Ramos (cell line): ENCODE results near the gene NOPCHAP1.
"Not testable (repeated sequence)": the region's sequence is repeated elsewhere in the genome, so short reads cannot be mapped to it uniquely, and the experiment has no call there.

Experiments
- in situ Hi-C: fragments of 300-500 bp; cut with MboI; formaldehyde crosslinking; loops from one replicate; pipeline ENCODE4 v1.14.3; 2022; ENCODE audit warnings: low sequenced_read_pairs; ENCODE audit not compliant: unreplicated experiment

Gene NOPCHAP1

DNA sequence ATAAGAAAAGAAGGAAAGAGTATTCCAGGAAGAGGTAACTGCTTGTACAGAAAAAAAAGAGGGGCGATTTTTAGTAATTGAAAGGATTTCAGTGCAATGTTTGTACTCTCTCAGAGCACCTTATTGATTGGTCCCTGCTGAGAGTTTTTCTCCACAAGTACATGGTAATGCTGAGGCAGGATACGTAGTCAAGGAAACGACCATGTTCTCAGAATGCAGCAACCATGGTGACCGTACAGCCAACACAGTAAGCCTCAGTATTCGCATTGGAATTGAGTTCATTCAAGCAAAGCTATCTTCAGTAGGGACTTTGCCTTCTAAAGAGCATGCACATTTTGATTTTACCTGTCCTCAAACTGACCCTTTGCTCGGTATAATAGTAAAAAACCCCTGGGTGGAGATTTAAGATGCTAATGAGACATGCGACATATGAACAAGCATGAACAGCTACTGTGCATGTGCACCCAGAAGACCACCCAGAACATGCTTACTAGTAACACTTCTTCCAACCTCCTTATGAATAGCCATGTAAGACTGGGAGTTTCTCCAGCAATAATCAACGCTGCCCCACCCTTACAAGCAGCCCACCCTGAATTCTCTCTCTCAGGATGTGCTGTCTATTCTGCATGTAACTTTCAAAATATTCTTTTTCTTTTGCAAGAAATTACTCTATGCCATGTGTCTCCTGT is 21.8 kb upstream of the NOPCHAP1 start:
- in situ Hi-C loops = no loop called here

DNA sequence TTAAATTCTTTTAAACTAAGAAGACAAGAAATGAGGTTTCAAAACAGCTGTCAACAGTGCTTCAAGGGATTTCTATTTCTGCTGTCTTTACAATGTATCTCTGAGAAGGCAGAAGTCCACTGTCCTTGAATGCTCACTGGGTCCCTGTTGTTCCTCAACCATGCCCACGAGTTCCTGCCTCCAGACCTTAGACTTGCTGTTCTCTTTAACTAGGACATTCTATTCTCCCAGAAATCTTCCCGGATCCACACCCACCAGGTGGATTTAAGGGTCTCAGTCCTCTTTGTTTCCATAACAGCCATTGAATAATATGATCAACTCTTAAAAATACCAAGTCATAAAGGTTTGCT is 21.3 kb upstream of the NOPCHAP1 start:
- in situ Hi-C loops = no loop called here

DNA sequence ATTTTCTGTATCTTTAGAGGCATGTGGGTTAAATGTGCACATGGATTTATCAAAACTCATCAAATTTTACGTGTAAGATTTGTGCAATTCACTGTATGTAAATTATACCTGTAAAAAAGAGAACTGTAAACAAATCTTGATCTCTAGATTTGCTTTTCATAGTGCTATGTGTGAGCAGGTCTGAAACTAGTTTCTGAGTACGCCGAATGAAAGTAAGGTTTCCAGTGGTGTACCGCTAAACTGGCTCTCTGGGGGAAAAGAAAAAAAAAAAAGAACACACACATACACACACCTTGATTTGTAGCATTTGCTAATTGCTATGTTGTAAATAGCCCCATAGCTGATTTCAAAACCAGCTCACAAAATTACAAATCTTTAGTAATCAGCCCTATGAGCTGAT is 19.4 kb upstream of the NOPCHAP1 start:
- in situ Hi-C loops = no loop called here

DNA sequence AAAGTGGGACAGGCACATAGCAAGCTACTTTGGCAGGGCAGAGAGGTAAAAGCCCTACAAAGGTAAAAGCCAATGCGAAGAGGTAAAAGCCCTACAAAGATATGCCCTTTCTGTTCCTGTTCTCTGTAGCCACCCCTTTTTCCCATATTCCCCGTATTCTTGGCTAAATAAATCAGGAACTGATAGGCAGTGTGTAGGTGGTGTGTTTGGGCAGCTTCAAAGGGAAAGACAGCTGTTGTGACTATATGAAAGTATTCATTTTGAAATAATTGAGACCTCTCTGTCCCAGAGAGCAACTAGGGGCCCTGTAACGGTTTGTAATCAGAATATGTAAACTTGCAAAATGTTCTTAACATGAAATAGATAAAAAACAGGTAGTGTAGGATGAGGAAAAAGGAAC is 16.8 kb upstream of the NOPCHAP1 start:
- in situ Hi-C loops = no loop called here

DNA sequence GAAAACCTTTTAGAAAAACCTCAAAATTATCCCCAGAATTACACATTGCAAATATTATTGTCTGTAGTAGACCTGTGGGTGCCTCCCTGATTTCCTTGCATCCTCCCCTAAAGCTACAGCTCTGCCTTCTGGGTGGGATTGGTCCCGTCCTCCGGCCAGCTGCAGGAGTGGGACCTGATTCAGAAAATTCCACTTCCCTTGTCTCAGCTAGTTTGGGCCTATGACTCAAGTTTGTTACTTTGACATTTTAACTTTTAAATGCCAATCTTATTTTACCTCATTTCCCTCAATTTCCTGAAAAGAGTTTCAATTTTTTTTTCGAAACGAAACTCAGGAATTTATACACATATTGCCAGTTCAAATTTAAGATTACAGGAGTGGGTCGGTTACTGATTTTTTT is 14.8 kb upstream of the NOPCHAP1 start:
- in situ Hi-C loops = no loop called here

DNA sequence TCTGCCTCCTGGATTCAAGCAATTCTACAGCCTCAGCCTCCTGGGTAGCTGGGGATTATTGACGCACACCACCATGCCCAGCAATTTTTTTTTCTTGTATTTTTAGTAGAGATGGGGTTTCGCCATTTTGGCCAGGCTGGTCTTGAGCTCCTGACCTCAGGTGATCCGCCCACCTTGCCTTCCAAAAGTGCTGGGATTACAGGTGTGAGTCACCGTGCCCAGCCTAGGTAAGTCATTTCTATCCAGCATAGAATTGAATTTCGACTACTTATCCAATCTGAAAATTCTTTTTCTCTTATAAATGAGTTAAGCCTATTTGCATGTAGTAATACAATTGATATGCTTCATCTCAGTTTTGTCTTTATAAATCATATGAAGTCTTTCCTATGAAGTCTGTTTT is 12.9 kb upstream of the NOPCHAP1 start:
- in situ Hi-C loops = no loop called here

DNA sequence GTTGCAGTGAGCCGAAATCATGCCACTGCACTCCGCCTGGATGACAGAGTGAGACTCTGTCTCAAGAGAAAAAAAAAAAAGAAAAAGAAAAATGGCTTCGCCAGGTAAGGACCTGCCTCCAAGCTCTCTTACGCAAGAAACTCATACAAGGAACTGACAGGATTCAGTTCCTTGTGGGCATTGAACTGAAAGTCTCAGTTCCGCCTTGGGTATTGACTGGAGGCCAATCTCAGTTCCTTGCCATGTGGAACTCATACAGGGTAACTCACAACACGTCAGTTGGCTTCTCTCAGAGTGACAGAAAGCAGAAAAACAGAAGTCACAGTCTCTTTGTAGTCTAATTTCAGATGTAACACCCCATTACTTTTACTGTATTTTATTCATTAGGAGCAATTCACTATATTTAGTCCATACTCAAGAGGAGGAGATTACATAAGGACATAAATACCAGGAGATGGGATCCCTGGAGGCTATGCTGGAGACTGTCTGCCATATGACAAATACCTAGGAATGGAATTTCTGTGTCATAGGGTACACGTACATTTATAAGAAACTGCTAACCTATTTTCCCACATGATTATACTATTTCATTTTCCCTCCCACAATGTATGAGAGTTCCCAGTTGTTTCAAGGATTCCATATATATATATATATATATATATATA is 11.4 kb upstream of the NOPCHAP1 start:
- in situ Hi-C loops = no loop called here

DNA sequence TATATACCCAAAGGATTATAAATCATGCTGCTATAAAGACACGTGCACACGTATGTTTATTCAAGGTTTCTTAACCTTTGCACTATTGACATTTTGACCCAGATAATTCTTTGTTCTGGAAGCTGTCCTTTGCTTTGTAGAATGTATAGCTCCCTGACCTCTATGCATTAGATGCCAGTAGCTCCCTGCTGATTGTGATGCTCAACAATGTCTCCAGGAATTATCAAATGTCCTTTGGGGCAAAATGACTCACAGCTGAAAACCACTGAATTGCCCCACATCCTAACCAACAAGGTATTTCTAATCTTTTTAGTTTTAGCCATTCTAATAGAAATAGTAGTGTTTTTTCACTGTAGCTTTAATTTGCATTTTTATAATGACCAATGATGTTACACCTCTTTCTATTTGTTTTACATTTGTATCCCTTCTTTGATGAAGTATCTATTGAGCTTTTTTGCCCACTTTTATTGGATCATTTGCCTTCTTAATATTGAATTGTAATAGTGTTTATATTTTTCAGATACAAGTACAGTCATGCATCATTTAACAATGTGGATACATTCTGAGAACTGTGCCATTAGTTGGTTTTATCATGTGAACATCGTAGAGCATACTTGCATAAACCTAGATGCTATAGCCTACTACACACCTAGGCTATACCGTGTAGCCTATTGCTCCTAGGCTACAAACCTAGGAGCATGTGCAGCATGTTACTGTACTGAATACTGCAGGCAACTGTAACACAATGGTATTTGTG is 10.4 kb upstream of the NOPCHAP1 start:
- in situ Hi-C loops = no loop called here

DNA sequence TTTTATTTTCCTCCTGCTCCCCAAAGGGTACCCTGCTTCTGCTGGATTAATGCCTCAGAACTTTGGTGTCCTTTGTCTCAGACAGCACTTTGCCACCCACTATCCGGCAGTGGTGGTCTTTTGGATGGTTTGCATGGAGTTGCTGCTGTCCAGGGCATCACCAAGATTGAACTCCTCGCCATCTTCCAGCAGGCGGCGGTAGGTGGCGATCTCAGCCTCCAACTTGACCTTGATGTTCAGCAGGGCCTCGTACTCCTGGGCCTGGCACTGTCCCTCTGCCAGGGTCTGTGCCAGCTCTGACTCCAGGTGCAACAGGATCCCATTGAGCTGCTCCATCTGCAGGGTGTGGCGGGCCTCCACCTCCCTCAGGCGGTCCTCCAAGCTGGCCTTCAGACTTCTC is 9.4 kb upstream of the NOPCHAP1 start:
- in situ Hi-C loops = no loop called here

DNA sequence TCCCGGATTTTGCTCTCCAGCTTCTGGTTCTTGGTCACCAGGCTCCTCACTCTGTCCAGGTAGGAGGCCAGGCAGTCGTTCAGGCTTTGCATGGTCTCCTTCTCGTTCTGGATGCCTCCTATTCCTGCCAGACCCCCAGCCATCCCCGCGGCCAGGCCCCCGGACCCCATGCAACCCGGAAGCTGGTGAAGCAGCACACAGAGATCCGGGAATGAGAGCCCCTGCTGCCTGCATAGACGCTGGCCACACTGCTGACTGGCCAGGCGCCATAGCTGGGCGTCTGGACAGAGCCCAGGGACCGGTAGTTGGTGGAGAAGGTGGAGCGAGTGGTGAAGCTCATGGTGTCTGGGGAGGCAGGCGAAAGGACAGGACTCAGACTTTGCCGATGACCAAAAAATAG is 8.4 kb upstream of the NOPCHAP1 start:
- in situ Hi-C loops = not testable (repeated sequence)

DNA sequence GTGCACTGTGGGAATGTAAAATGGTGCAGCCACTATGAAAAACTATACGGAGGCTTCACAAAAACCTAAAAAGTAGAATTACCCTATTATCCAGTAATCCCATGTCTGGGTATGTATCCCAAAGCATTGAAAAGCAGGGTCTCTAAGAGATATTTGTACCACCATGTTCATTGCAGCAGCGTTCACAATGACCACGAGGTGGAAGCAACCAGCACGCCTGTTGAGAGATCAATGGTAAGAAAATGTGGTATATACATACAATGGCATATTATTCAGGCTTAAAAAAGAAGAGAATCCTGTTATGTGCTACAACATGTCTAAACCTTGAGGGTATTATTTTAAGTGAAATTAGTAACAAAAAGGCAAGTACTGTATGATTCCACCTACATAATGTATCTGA is 910 bp upstream of the NOPCHAP1 start:
- in situ Hi-C loops = no loop called here

DNA sequence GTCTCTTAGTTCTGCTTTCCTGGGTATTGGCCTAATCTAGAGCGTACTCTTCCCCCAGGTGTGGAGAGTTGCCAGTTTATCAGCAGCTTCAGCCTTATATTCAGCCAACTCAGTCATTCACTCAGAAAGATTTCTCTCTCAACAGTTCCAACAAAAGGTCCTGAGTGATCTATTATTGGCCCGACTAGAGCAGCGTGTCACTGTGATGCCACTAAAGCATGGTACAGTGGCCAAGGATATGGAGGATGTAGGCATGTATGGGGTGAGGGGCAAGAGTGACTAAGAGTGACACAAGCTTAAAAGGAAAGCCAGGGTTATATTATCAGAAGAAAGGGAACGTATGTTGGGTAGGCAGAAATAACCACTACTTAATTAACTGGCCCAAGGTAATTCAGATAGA is 4.8 kb downstream of the NOPCHAP1 start:
- in situ Hi-C loops = no loop called here

DNA sequence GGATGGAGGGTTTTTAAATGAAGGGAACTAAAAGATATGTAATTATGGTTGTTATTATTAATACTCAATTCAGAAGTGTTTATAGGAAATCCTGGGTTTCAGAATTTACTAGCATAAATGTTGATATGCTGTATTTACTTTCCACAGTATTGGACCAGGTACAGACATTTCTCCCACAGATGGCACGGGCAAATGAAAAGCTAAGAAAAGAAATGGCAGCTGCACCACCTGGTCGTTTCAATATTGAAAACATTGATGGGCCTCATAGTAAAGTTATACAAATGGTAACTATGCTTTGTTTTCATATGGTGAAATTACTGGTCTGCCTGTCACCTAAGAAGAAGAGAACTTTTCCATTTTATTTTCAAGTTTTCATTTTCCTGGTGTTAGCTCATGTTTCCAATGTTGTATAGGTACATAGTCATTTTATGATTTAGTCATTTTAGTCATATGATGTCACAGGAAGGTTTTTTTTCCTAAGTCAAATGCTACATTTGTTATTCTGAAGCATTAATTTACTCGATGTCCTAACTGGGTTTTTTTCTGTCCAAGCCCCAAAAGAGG is 5.5 kb downstream of the NOPCHAP1 start:
- in situ Hi-C loops = no loop called here

DNA sequence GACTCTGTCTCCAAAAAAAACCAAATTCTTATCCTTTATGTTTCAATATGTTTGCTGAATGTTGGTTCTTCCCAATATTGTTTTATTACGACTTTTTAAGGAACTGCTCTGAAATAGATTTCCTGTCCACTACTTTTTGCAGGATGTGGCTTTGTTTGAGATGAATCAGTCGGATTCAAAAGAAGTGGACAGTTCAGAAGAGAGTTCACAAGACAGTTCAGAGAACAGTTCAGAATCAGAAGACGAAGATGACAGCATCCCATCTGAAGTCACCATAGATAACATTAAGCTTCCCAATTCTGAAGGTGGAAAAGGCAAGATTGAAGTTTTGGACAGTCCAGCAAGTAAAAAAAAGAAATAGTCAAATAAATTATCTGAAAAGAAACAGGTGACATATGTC is 8.2 kb downstream of the NOPCHAP1 start:
- in situ Hi-C loops = no loop called here

DNA sequence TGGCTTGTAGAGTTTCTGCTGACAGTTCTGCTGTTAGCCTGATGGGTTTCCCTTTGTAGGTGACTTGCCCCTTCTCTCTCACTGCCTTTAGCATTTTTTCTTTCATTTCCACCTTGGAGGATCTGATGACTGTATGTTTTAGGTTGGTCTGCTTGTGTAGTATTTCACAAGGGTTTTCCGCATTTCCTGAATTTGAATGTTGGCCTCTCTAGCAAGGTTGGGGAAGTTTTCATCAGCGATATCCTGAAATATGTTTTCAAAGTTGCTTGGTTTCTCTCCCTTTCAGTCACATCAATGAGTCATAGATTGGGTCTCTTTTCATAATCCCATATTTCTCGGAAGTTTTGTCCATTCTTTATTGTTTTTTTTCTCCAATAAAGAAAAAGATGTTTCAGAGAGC is 11.4 kb downstream of the NOPCHAP1 start:
- in situ Hi-C loops = no loop called here

DNA sequence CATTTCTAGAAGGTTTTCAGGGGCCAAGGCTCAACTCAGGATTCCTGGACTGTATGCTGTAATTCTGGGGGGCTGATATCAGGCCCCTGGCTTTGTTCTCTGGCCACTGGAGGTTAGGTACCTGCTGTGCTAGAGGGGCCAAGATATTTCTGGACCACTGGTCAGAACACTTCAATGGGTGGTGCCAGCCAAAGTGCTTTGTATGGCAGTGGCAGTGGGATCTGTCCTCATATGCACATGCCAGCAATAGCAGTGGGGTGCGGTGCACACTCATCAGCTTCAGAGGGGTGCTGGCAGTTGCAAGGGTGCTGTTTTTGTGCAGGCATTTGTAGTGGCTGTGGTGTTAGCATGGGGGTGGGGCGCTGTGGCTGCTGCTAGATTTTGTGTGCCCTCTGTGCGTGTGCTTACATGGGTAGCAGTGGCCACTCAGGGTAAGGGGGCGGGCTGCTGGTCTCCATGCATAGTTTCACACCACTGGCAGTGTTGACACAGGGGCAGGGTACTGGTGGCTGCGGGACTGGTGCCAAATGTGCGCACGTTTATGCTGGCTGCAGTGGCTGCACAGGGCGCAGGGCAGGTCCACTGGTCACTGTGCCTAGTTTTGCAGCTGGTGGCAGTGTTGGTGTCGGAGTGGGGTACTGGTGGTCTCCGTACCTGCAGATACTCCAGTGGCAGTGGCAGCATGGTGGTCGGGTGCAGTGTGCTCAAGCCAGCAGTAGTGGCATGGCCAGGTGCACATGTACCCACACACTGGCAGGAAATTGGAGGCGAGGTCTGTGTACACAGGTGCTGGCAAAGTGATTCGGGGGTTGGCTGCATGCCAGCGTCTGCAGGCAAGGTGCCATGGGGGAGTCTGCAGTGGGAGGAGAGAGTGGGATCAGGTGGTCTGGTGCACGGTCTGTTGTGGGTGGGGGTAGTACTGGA is 12.6 kb downstream of the NOPCHAP1 start:
- in situ Hi-C loops = no loop called here

DNA sequence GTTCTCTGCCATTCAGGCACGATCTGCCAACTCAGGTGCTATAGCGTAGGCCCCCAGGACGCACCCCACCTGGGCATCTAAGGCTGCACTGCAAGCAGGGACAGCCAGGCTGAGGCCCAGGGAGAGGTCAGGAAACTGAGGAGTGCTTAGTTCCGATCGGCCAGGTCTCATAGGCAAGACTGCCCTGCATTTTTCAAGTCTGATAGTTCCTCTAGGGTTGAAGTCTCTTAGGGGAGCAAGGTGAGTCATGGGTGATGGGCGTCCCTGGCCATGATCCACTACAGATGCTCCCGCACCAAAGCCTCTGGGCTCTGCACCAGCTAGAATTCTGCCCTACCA is 13.2 kb downstream of the NOPCHAP1 start:
- in situ Hi-C loops = no loop called here

DNA sequence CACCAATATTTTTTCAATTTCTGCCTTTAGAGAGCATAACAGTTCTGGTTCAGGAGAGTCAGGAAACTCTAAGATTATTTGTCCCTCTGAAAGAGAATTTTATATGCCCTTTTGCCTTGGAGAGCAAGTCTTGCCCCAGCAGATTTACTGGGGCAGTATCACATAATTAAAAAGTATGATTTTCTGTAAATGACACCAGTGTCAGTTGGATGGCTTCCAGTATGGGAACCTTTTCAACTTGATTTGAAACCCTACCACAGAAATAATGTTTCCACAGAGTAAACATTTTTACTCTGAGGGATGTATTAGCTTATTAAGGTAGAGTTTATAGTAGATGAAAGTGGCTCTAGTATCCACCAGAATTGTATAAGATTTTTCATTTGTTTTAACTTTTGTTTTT is 15.4 kb downstream of the NOPCHAP1 start:
- in situ Hi-C loops = no loop called here

DNA sequence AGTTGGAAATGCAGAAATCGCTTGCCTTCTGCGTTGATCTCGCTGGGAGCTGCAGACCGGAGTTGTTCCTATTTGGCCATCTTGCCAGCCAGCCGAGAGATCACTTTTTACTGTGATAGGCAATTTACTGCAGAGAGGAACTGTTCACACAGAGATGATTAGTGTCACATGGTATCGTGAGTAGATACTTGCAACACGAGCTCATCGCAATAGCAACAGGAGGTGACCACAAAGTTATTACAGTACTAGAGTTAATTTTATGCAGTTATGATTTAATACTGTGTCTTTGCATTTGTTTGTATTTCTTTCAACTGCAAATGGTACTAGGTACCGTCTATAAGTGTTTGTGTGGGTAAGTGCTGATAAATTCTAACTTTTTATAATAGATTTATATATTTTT is 27.8 kb downstream of the NOPCHAP1 start:
- in situ Hi-C loops = no loop called here

DNA sequence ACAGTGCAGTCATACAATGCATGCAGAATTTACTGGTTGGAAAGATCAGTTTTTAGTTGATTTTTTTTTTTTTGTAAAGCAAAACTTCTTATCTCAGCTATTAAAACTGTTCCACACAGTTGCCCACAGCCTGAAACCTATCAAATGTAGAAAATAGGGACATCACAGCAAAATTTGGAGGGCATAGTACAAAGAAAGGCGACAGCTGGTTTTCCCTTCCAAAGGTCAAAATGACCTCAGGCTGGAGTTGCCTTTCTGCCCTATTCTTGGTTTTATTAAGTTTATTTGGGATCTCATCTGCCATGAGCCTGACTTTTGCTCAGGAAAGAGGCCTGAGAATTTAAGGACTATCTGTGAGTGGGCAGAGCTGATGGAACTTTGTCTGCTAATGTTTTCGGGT is 28.5 kb downstream of the NOPCHAP1 start:
- in situ Hi-C loops = no loop called here
